Stimulated activated CD4-positive, alpha-beta T cell treated with anti-CD3 and anti-CD28 coated beads, Interleukin-1b, Interleukin-23, amount 100 ng/mL, for 48 hours (primary cell): ENCODE data around the gene SLC29A4.
"Not testable (repeated sequence)": the region's sequence is repeated elsewhere in the genome, so short reads cannot be mapped to it uniquely, and the experiment has no call there.

Source experiments
- DNase-seq: peaks from one replicate; pipeline ENCODE4 v3.0.0-alpha.2; 2020

SLC29A4 gene

GRCh38 chr7:5274985-5275431, 7.7 kb upstream of the SLC29A4 start:
- not testable (repeated sequence) for DNase-seq

GRCh38 chr7:5275510-5275909, 7.2 kb upstream of the SLC29A4 start:
- DNase-seq, result not testable (repeated sequence)

DNA sequence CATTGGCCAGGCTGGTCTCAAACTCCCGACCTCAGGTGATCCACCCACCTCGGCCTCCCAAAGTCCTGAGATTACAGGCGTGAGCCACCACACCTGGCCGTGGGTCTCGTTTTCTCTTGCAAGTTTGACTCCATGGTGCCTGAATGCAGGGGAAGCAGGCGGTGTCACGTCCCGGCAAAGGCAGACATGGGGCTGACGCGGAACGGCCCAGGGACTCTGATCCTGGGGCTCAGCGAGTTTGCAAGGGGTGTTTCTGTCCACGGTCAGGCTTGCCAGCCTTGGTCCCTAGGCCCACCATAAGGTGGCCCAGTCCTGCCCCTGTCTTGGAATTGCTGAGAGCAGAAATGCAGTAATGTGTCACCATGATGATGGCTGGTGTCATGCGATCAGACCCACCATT, 6.6 kb upstream of the SLC29A4 start:
- not testable (repeated sequence) for DNase-seq

DNA sequence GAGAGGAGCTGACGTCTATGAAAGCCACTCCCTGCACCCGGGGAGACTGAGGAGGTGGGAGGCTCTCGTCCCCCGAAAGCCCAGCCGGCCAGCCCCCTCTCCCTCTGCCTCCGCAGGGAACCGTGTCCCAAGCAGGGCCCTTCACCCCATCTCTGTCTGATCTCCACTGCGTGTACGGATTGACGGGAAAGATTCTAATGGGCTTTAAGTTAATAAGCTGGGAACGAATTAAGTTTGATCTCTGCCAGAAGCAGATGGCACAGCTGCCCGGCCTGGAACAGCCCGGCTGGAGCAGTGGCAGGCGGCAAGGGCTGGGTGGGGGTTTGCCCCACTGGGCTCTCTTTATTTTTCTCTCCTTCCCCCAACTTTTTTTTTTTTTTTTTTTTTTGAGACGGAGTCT, 6.1 kb upstream of the SLC29A4 start:
- DNase-seq, result no peak

- no peak for DNase-seq
Observed at GRCh38 chr7:5278766-5279165, 4.0 kb upstream of the SLC29A4 start.

GRCh38 chr7:5279734-5280133, 3.0 kb upstream of the SLC29A4 start:
- no peak for DNase-seq

- not testable (repeated sequence) for DNase-seq
Observed at GRCh38 chr7:5281598-5282500, 894 bp upstream of the SLC29A4 start.

- no peak for DNase-seq
Observed at GRCh38 chr7:5283421-5284303, 919 bp downstream of the SLC29A4 start.

- DNase-seq, result no peak
Observed at GRCh38 chr7:5284304-5285281, 1.9 kb downstream of the SLC29A4 start.

DNA sequence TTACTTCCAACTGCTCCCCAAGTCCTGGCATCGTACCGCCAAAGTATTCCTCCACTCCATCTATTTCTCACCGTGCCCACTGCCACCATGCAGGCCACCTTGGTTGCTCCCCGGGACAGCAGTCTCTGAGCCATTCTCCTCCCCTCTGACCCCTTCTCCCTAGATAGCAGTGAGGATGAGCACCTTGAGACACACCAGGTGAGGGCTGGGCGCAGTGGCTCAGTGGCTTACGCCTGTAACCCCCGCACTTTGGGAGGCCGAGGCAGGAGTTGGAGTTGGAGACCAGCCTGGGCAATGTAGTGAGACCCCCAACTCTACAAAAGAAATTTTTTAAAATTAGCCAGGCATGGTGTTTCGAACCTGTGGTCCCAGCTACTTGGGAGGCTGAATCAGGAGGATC, 4.2 kb downstream of the SLC29A4 start:
- DNase-seq, result no peak

DNA sequence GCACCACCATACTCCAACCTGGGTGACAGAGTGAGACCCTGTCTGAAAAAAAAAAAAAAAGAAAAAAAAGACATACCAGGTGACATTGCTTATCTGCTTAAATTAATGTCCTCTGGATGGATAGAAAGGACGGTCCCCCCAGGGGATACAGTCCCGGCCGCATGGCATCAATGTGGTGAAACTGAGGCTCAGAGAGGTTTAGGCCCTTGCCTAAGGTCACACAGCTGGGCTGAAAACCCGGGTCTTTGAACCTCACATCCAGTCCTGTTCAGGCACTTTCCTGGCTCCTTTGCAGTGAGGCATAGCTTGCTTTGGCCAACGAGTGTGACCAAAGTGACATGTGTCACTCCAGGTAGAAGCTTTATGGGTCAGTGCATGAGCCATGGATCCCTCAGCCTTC, 4.6 kb downstream of the SLC29A4 start:
- not testable (repeated sequence) for DNase-seq

DNA sequence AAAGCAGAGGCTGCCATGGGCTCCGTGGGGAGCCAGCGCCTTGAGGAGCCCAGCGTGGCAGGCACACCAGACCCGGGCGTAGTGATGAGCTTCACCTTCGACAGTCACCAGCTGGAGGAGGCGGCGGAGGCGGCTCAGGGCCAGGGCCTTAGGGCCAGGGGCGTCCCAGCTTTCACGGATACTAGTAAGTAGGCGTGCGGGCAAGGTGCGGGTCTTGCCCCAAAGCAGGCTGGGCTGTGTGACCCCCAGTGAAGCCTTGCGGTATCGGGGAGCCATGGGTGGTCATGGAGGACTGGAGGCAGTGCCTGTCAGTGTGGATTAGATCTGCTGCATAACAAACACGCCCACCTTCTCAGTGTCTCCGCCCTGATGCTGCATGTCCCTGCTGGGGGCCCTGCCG, 5.1 kb downstream of the SLC29A4 start:
- DNase-seq, result no peak

DNA sequence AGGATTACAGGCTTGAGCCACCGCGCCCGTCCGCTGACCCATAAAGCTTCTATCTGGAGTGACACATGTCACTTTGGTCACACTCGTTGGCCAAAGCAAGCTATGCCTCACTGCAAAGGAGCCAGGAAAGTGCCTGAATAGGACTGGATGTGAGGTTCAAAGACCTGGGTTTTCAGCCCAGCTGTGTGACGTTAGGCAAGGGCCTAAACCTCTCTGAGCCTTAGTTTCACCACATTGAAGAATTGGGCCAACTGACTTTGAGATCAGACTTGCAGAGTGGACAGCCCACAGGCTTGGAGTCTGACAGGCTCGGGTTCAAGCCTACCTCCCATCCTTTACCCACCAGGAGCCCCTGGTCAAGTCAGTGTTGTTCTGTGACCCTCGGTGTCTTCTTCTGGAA, 5.8 kb downstream of the SLC29A4 start:
- not testable (repeated sequence) for DNase-seq

DNA sequence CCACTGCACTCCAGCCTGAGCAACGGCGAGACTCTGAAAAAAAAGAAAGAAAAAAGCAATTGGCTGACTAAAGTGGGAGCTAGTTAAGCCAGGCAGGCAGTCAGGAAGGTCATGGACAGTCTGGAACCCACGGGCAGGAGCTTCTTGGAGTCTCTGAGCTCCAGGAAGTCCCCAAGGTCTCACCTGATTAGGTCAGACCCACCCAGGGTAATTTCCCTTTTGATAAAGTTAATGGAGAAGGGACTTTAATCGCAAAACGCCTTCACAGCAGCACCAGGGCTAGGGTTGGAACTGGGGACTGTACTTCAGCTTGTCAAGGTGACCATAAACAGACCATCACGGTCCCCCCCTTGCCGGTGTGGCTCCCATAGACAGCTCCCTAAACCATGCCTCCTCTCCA, 6.6 kb downstream of the SLC29A4 start:
- DNase-seq, result no peak

DNA sequence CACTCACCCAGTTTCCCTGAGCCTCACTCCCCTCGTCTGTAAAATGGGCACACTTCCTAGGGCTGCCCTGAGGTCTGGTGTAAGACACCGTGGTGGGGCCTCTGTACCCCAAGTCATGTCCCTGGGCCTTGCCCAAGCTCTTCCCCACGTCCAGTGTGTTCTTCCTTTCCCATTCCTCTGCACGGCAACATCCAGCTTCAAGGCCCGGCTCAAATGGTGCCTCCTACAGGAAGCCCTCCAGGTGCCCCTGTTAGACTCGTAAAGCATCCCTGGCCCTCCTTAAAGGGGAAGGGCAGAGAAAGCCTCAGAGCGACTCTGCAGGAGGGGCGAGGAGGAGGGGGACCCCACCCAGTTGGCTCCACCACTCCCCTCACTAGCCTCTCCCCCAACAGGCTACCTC, 8.6 kb downstream of the SLC29A4 start:
- no peak for DNase-seq

DNA sequence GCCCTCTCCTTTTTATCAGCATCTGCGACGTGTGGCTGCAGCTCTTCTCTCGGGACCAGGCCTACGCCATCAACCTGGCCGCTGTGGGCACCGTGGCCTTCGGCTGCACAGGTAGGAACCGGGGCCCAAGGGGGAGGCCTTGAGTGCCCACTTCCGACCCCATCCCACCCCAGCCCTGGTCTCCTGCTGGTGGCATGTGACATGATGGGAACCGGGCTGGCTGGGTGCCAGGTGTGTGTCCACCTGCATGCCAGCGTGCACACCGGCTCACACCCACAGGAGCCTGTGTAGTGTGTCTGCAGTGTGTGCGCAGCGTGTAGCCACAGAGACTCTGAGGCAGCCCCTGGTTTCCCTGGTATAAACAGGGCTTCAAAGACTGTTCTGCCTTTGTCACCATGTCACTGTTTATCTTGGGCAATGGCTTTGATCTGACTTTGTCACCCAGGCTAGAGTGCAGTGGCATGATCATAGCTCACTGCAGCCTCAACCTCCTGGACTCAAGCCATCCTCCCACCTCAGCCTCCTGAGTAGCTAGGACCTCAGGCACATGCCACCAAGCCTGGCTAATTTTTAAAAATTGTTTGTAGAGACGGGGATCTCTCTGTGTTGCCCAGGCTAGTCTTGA, 9.1 kb downstream of the SLC29A4 start:
- DNase-seq, result not testable (repeated sequence)

DNA sequence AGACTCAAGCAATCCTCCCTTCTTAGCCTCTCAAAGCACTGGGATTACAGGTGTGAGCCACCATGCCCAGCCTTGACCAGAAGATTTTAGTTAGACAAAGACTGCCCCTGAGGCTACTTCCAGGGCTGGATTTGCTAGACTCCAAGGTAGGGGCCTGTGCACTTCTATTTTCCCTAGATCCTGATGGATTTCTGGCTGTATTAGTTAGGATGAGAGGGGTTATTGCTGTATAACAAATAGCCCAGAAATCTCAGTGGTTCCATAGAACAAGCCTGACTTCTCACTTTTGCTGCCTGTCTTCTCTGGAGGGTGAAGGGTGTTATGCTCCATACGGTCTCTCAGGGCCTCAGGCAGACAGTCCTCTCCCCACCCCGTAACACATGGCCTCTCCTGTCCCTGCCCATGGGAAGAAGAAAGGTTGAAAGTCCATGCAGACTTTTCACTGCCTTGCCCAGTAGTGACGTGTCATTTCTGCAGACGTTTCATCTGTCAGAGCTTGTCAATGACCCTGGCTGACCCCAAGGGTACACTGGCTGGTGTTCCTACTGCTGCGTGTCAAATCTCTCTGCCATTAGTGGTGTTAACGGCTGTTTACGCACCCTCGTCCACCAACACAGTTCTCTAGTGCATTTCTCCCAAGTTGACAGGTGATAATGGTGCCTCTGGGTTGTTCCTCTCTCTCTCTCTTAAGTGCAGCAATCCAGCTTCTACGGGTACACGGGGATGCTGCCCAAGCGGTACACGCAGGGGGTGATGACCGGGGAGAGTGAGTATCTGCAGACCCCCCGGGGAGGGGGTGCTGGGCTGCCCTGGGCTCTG, 11.6 kb downstream of the SLC29A4 start:
- DNase-seq, result no peak

GRCh38 chr7:5295039-5296014, 12.6 kb downstream of the SLC29A4 start:
- DNase-seq, result no peak

DNA sequence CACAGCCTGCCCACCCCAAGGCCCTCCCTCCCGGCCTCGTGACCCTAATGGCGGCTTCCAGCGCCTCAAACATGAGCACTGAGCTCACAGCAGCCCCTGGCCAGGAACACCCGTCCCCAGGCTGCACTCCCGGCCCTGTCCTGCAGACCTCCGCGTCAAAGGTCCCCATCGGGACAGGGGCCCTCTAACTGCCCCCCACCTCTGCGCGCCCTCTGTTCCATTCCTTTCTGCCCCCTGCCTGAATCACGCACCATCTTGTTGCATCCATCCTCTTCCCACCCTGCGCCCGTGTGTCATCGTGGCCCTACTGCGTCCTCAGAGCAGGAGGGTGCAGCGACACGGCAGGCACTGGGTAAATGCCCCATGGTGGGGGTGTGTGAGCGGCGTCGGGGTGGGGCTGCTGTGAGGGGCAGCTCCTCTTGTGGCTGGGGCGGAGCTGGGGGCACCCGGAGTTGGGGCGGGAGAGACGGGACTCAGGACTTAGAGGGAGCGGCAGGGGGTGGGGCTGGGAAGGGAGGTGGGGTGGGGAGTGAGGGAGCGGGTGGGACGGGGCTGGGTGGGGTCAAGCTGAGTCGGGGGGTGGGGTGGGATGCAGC, 13.4 kb downstream of the SLC29A4 start:
- no peak for DNase-seq
